ENCODE measurements around the gene FOLR1.
A peak's percentile ranks its signal among the peaks of the same experiment; 100 is the strongest.
"Not testable (repeated sequence)": the region's sequence is repeated elsewhere in the genome, so short reads cannot be mapped to it uniquely, and the experiment has no call there.

FOLR1 gene

DNA sequence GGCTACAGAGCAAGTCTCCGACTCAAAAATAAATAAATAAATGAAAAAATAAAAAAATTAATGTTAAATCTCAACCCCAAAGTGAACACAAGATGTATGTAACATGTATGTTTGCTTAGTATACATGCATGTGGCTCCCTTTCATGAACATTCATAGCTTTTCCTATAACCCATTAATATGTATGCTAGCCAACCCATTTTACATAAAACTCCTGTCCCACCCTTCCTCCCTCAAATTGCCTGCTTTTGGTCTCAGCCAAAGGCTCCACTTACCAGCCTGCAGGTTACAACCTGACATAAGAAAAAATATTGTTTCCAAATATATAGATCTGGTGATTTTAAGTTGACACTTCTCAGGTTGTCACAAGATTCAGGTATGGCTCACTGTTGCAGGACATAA is 3.7 kb upstream of the FOLR1 start:
- no peak for DNase-seq

DNA sequence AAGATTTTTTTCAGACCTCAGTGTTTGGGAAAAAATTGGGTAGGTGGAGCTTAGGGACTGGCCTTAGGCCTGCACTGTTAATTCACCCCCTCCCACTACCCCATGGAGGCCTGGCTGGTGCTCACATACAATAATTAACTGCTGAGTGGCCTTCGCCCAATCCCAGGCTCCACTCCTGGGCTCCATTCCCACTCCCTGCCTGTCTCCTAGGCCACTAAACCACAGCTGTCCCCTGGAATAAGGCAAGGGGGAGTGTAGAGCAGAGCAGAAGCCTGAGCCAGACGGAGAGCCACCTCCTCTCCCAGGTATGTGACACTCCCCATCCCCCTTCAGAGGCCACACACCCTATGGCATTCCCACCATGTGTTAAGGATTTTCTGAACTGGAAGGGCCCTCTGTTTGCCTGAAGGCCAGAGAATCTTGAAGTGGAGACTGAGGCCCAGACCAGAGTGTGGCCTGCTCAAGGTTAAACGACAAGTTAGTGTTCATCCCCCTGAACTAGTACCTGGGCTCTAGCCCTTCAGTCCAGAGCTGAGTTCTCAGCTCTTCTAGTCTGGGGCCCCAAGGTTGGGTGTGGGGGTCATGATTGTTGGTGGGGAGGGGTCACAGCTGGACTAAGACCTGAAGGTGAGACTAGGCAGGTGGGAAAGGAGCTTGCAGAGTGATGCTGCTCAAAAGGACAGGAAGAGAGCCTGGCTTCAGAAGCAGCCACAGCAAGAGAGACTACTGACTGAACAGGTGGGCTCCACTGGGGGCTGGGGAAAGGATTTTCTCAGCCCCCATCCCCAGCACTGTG is 2.3 kb upstream of the FOLR1 start:
- DNase-seq = no peak

DNA sequence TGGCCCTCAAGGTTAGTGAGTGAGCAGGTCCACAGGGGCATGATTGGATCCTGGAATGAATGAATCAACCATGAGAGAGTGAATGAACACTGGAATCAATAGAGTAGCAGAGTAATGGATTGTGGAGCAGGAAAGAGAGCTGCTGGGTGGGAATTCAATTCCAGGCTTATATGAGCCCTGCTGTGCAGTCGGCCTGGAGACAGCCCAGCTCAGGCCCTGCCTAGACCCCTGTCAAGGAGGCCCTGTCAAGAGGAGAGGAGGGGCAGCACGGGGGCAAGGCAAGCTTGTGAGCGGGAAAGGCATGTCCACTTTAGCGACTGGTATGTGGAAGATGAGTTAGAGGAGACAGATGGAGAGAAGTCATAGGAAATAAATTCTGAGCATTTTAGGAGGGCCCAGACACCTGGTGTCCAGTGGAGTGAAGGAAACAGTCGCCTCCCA is 1.3 kb upstream of the FOLR1 start:
- DNase-seq = no peak

DNA sequence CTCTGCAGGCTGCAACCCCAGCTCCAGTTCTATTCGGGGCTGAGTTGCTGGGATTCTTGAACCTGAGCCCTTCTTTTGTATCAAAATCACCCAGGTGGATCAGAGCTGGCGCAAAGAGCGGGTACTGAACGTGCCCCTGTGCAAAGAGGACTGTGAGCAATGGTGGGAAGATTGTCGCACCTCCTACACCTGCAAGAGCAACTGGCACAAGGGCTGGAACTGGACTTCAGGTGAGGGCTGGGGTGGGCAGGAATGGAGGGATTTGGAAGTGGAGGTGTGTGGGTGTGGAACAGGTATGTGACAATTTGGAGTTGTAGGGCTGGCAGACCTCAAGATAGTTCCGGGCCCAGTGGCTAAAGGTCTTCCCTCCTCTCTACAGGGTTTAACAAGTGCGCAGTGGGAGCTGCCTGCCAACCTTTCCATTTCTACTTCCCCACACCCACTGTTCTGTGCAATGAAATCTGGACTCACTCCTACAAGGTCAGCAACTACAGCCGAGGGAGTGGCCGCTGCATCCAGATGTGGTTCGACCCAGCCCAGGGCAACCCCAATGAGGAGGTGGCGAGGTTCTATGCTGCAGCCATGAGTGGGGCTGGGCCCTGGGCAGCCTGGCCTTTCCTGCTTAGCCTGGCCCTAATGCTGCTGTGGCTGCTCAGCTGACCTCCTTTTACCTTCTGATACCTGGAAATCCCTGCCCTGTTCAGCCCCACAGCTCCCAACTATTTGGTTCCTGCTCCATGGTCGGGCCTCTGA is 3.8 kb downstream of the FOLR1 start:
- no peak for DNase-seq

DNA sequence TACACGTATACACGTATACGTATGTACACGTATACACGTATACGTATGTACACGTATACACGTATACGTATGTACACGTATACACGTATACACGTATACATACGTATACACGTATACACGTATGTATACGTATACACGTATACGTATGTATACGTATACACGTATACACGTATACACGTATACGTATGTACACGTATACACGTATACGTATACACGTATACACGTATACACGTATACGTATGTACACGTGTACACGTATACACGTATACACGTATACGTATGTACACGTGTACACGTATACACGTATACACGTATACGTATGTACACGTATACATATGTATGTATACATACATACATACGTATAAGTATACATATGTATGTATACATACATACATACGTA is 9.5 kb downstream of the FOLR1 start:
- DNase-seq = not testable (repeated sequence)

DNA sequence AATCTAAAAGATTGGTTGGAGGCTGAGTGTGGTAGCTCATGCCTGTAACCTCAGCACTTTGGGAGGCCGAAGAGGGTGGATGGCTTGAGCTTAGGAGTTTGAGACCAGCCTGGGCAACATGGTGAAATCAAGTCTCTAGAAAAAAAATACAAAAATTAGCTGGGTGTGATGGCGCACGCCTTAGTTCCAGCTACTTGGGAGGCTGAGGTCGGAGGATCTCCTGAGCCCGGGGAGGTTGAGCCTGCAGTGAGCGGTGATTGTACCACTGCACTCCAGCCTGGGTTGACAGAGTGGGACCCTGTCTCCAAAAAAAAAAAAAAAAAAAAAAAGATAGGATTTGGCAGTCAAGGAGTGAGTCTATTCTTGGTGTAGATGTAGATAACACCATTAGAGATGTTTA is 10.6 kb downstream of the FOLR1 start:
- no peak for DNase-seq

DNA sequence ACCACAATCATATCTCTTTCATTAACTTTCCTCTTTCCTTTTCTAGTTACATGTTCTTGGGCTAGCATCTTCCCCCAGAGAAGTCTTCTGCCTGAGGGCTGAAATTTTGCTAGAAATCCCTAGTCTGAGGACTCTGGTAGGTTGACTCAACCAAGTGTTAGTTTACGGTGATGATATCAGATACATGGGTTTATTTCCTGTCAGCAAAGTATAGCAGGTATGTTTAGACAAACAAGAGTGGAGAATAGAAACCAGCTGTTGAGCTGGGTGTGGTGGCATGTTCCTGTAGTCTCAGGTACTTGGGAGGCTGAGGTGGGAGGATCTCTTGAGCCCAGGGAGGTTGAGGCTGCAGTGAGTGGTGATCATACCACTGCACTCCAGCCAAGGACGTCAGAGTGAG is 11.2 kb downstream of the FOLR1 start:
- DNase-seq = no peak

DNA sequence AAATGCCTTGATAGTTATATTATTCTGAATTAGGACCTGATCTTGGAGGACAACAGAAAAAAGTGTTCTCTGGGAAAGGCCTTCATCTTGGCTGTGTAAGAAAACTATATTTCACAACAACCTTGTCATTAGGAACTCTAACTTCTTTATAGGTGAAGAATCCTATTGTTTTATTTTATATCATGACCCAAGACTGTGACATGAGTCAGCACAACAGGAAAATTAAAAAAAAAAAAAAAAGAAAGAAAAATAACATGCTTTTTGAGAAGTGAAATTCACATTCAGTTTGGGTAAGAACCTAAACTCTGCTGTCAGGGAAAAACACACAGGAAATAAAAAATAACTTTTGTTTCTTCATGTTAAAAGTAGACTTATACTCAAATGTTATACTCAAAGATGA is 12.9 kb downstream of the FOLR1 start:
- no peak for DNase-seq

DNA sequence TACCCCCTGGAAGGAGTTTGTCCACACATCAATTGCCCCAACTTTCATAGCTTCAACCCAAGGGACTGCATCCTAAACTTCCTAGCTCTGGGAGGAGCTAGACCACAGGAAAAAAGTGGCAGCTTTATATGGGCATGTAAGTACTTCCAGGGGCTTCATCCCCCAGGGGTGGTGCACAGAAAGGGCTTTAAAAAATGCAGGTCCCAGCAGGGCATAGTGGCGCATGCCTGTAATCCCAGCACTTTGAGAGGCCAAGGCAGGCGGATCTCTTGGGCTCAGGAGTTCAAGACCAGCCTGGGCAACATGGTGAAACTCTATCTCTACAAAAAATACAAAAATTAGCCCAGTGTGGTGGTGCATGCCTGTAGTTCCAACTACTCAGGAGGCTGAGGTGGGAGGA is 14.9 kb downstream of the FOLR1 start:
- not testable (repeated sequence) for DNase-seq

DNA sequence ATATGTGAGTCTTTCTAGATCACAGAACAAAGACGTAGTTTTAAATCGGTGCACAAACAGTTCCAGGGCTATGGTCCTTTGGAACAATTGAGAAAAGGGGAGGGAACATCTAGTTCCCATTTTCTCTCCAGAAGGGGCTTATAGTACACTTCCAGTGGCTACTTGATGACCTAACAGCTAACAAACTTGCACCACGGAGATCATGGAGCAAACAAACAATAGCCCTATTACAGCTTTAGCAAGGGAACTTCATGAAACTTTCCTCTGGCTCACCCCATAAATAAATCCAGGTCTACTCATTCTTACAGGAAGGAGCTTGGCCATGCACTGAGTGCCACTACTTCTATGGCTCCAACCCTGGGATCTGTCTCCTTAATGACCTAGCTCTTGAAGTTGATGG is 16.3 kb downstream of the FOLR1 start:
- DNase-seq = no peak

DNA sequence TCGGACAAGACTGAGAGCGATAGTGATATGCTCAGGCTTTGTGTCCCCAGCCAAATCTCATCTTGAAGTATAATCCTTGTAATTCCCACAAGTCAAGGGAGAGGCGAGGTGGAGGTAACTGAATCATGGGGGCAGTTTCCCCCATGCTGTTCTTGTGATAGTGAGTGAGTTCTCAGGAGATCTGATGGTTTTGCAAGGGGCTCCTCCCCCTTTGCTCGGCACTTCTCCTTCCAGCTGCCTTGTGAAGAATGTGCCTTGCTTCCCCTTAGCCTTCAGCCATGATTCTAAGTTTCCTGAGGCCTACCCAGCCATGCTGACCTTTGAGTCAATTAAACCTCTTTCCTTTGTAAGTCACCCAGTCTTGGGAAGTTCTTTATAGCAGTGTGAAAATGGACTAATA is 17.2 kb downstream of the FOLR1 start:
- DNase-seq = no peak

DNA sequence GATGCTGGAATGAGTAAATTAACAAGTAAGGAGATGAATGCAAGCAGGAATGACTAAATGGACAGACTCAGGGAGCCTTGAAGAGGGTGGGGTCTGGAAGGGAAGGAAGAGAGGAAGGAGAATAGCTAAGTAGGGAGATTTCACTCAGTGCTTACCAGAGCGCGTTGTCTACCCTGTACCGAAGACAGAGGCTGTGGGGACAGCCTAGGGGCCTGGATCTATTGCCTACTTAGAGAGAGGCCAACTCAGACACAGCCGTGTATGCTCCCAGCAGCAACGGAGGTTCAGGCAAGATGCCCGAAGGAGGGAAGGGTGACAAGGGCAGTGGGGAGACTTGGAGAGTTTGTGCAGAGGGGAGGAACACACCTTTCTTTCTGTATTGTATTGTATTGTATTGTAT is 24.7 kb downstream of the FOLR1 start, which contains the start of gene FOLR2:
FOLR2 (plus strand) TSS at position 157 of the 400 bp plus-strand sequence. CDS start 1,791 bp downstream, outside the sequence.
- no peak for DNase-seq

DNA sequence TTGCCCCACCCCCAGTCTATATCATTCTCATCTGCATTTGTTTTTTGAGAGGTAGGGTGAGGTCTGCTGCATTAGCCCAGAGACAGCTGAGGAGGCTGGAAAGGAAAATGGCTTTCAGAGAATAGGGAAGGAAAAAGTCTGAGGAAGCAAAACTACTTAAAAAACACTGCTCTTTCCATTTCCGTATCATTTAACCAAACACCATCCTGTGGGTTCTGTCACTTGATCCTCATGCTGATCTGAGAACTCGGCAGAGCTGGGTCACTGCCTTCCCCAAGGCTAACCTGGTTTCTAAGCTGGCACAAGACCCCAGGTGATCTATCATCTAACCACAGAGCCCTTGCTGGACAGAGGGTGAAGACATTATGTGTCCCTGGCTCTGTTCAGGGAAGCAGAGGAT is 25.9 kb downstream of the FOLR1 start:
- no peak for DNase-seq

DNA sequence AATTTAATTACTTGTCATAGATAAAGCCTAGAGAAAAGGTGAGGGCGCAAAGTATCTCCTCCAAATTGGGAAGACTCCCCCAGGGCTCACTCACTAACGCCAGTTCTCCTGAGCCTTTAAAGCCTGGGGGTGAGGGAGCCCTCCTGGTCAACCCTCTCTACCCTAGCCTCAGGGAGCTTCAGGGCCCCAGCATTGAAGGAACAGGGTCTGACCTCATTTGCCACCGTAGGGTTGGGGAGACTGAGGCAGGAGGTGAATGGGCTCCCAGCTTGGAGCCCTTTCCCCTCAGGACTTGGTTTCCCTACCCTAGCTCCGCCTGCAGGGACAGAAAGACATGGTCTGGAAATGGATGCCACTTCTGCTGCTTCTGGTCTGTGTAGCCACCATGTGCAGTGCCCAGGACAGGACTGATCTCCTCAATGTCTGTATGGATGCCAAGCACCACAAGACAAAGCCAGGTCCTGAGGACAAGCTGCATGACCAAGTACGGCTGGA is 26.4 kb downstream of the FOLR1 start:
- no peak for DNase-seq

DNA sequence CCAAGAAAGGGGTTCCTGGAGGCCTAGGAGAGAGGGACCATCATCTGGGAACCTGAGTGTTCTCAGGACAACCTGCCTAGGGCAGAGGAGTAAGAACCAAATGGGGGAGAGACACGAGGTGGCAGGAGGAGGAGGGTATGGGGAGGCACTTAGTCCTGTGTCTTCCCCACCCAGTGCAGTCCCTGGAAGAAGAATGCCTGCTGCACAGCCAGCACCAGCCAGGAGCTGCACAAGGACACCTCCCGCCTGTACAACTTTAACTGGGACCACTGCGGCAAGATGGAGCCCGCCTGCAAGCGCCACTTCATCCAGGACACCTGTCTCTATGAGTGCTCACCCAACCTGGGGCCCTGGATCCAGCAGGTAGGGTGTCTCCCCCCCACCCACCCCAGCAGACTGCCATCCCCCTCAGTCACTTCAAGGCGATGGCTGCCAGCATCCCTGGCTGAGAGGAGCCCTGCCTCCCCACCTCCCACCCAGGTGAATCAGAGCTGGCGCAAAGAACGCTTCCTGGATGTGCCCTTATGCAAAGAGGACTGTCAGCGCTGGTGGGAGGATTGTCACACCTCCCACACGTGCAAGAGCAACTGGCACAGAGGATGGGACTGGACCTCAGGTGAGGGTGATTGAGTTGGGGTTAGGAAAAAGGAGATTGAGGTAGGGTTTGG is 28.9 kb downstream of the FOLR1 start:
- no peak for DNase-seq

DNA sequence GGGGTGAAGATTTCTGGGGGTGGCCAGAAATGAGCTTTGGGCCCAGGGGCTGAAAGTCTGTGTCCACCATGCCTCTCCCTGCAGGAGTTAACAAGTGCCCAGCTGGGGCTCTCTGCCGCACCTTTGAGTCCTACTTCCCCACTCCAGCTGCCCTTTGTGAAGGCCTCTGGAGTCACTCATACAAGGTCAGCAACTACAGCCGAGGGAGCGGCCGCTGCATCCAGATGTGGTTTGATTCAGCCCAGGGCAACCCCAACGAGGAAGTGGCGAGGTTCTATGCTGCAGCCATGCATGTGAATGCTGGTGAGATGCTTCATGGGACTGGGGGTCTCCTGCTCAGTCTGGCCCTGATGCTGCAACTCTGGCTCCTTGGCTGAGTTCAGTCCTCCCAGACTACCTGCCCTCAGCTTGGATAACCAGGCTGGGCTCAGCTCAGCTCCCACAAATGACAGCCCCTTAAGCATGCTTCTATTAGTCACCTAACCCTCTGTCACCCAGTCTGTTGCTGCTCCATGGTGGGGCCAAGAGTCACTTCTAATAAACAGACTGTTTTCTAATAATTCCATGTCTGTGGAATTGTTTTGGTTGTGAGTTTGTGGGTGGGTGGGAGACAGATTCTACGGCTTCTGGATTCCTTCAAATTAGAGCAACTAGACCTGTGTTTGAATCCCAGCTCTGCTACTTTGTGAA is 29.6 kb downstream of the FOLR1 start:
- DNase-seq = no peak

DNA sequence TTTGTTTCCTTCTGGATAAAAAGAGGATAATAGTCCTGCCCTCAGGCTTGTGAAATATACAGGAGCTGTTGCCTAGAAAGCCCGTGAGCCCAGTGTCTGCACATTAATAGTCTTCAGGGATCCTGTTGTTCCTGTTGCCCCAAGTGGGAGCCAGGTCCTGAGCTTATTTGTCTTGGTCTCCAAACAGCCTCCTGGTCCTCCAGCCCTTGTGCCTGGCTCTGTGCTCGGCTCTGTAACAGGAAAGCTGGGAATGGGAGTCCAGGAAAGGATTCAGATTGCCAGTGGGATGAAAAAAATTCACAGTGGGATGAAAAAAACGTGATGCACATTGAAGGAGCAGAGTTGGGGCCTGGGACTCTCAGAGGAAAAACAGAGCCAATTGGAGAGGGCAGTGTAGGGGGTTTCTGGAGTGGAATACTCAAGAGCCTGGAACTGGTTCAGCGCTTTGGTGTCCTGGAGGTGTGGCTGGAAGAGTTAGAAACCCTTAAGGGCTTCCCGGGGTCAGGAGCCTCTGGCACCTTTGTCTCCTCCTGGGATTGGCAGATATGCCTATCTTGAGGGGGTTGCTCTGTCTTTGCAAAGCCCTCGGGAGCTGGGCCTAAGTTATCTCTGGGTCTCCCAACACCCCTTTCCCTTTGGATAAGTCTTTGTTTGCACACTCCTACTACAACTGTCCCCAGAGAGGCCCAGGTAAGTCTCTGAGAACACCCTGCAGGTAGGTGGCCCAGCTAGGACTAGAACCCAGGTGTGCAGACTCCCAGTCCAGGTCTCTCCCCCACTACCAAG is 30.4 kb downstream of the FOLR1 start:
- no peak for DNase-seq

DNA sequence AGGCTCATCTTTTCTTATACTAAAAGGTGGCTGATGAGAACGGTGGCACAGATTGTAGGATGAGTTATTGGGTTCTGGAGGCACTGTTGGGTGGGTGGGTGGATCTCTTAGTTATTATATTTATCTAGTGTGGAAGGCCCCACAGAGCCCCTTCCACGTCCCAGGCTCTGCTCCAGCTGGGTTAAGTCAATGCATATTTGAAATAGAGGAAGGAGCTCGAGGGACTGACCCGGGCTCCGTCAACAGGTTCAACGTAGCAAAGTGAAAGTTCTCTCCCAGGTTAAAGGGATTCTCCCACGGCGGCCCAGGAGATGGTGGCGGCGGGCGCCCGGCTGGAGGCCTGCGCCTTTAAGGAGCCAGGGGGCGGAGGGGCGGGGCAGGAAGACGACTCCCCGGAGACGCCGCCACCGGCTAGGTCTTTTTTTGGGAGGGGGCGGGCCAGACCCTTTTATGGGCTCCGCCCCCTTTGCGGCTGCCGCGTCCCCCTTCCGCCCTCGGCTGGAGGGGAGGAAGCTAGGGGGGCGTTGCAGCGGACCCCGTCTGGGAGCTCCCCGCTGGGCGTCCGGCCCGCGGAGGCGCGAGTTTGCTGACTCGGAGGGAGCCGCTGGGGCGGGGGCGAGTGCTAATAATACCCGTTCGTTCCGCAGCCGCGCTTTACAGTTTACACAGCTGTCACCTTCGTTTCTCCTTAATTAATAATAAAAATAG is 31.1 kb downstream of the FOLR1 start:
- DNase-seq = peak; percentile 92

DNA sequence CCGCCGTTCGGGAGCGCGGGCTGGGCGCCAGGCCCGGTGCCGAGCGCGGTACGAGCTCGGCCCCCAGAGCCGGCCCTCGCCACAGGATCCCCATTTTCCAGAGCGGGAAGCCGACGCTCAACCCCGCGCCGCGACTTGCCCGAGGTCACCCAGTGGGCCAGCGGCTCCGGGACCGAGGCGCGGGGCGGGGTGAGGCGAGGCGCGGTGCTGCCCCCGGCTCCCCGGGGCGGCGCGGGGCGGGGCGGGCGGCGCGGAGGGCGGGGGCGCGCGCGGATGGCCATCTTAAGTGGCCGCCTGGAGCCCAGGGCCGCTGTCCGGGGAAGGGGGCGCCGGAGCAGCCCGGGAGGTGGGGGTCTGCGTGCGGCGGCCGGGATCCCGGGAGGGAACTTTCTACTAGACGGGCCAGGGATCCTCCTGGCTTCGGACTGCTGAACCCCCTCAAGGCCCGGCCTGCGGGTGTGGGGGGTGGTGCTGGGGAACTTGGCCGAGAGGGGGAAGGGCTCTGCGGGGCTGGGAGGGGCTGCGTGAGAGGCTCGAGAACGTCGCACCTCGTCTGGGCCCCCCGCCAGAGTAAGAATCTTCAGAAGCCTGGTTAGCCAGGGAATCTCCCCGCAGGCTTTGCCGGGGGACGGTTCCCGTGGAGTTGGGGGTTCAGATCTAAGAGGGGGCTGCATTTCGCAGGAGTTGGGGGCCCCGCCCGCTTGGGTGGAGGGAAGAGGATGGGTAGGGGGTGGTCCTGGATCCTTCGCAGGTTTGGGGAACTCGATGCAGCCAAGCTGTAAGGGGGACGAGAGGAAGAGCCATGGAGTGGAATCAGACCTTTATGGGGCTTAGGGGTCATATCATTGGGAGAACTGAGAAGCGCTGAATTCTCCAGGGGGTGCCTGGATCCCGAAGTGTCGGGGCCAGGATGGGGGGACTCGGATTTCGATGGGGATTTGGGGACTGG is 31.9 kb downstream of the FOLR1 start:
- DNase-seq = peak; percentile 58

All from stimulated activated CD4-positive, alpha-beta T cell treated with anti-CD3 and anti-CD28 coated beads, Interleukin-4, amount 100 ng/mL, for 24 hours (primary cell).